ENCODE data around the gene TCEAL2.

DNA sequence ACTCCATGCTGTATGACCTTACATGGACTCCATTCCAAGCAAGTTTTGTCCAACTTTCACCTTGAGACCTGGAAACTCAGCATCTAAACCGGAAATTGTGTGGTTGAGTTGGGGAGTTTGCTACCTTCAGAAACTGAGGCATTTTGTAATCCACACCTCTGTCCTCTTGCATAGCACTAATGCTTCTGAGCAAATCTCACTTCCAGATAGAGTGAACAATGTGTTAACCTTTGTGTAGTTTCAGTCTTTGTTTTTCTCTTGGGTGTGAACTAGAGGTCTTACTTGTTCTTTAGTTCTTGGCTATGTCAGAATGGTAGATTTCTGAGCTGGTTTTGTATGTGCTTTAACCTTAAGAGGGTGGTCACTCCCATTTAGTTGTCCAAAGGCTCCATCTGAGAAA, 48.1 kb upstream of the TCEAL2 start:
- TF ChIP-seq CTCF (IDR thresholded peaks at IDR 0.05; ENCODE audit: borderline replicate concordance, extremely low read depth, low read length, poor library complexity, severe bottlenecking) = no peak
- no peak for TF ChIP-seq EZH2 (IDR thresholded peaks at IDR 0.05; ENCODE audit: borderline replicate concordance, low read depth, low read length, severe bottlenecking)

All from DND-41 (cell line).